Sigmoid colon (tissue), 4 donors: Measurements from ENCODE around the gene RPGRIP1L.

Source experiments
- CTCF ChIP-seq, 4 experiments: fragments of 450-650 bp in 3 of 4; fragments of 200-600 bp in 1 of 4; IDR thresholded peaks; one replicate each; pipeline ENCODE4 v1.5.1; 2016 to 2019; ENCODE audit warnings: antibody characterized with exemption in 4 of 4, mild to moderate bottlenecking in 3 of 4, moderate library complexity in 2 of 4
- POLR2AphosphoS5 ChIP-seq, 4 donors: sonication (generic); formaldehyde crosslinking; IDR thresholded peaks; one replicate each; pipeline ENCODE4 v1.6.1; 2017; ENCODE audit warnings: antibody characterized with exemption in 4 of 4

- TF ChIP-seq POLR2AphosphoS5 (IDR thresholded peaks at IDR 0.05) (no peak), CTCF (IDR thresholded peaks at IDR 0.05) (no peak)
These were observed 78.4 kb downstream of the RPGRIP1L start for GRCh38 chr16:53625221-53625620.
